ENCODE data around the gene FAM228A.

- TF ChIP-seq POLR2A (IDR thresholded peaks at IDR 0.05) (no peak), CTCF (IDR thresholded peaks at IDR 0.05) (no peak), POLR2AphosphoS5 (IDR thresholded peaks at IDR 0.05) (no peak)
These were observed 46.6 kb downstream of the FAM228A start for GRCh38 chr2:24221343-24222050.
